ENCODE data around the gene HACE1. TPM values are rescaled to one million over a fixed set of nuclear protein-coding genes. Genes with fewer than 3 reads are reported as not detected.
"Not testable (repeated sequence)": the region's sequence is repeated elsewhere in the genome, so short reads cannot be mapped to it uniquely, and the experiment has no call there.

HACE1 gene
- total RNA-seq, 1 experiment from 2014 or later: 13.5 TPM

DNA sequence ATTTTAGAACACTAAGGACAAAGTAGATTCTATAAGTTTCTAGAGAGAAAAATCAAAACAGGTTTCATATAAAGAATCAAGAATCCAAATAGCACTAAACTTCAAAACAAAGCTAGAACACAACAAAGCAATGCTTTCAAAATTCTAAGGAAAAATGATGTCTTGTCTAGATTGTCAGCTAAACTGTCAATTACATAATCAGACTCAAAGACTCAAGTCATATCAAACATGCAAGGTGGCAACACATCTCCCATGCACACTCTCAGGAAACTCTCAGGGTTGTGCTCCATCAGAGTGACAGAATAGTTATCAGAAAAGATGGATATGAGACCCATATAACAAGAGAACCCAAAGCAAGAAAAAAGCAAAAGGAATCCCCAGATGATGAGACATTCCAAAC, 23.9 kb downstream of the HACE1 start:
- DNase-seq (ENCODE audit: low read depth): no peak

DNA sequence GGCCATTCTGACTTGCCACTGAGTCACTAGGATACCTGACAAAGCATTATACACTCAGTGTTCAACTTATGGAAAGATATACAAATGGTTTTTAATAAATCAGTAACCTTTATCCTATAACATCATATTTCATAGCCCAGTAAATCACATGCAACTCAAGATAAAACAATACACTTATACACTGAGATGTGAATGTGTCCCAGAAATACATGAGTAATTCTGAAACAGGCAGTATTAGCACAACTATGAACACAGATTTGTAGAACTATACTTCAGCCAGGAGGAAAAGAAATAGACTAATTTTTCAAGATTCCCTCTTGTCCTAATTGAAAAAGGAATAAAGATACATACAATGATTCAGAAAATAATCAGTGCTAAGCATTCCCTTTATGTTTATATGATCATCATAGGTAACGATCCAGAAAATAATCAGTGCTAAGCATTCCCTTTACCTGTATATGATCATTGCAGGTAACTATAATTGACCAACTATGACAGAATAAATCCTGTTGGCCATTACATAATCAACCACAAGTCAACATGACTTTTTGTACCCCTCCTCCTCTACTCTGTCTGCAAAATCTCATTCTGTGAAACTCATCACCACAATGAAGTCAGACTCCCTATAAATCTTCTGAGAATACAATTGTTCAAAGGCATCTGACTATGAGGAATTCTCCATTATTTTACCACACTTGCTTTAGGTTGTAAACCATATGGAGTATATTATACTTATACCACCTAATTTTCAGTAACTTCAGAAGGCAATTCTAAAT, 30.3 kb downstream of the HACE1 start:
- no peak for DNase-seq (ENCODE audit: low read depth)

DNA sequence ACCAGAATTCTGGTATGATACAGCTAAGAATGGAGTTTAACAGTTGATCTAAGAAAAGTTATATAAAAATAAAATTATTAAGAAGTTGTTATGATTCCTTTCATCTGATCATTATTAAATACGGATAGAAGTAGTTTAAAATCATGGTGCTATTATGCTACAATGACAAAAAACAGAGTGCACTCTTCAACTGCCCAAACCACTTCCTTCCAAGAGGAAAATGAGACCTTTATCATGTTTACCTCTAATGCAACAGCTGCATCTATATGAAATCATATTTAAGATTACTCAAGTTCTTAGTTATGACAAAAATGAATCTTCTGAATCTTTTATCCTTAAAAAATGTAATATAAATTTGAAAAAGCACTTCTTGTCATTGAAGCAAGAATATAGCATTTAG, 31.2 kb downstream of the HACE1 start:
- DNase-seq (ENCODE audit: low read depth): no peak

DNA sequence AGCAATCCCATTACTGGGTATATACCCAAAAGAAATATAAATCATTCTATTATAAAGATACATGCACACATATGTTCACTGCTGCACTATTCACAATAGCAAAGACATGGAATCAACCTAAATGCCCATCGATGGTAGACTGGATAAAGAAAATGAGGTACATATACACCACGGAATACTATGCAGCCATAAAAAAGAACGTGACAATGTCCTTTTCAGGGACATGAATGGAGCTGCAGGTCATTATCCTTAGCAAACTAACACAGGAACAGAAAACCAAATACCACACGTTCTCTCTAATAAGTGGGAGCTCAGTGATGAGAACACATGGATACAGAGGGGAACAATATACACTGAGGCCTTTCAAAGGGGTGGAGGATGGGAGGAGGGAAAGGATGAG, 38.9 kb downstream of the HACE1 start:
- not testable (repeated sequence) for DNase-seq (ENCODE audit: low read depth)

DNA sequence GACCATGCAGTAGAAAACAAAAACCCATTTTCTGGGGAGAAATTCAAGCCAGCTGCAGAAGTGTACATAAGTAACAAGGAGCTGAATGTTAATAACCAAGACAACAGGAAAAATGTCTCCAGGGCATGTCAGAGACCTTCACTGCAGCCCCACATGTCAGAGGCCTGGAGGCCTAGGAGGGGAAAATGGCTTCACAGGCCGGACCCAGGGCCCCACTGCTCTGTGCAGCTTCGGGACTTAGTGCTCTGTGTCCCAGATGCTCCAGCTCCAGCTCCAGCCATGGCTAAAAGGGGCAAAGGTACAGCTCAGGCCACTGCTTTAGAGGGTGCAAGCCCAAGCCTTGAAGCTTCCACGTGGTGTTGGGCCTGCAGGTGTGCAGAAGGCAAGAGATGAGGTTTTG, 43.6 kb downstream of the HACE1 start:
- no peak for DNase-seq (ENCODE audit: low read depth)

DNA sequence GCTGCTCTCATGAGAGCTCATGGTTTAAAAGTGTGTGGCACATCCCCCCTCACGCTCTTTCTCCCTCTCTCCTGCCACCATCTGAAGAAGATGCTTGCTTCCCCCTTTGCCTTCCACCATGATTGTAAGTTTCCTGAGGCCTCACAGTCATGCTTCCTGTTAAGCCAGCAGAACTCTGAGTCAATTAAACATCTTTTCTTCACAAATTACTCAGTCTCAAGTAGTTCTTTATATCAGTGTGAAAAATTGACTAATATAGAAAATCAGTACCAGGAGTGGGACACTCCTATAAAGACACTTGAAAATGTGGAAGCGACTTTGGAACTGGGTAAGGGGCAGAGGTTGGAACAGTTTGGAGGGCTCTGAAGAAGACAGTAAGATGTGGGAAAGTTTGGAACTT, 45.0 kb downstream of the HACE1 start:
- no peak for DNase-seq (ENCODE audit: low read depth)

DNA sequence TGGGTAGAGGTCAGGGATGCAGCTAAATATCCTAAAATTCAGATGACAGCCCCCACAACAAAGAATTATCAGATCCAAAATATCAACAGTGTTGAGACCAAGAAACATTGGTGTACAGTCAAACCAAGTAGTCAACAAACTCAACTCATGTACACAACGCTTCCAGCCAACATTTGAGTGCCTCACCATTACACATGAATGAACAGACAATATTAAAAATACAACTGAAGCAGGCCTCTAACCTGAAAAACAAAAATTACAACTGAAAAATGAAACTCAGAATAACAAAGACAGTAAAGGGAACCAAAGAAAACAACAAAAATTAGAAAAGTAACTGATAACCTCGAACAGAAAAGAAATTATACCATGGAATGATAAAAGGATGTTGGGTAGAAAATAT, 46.2 kb downstream of the HACE1 start:
- no peak for DNase-seq (ENCODE audit: low read depth)

DNA sequence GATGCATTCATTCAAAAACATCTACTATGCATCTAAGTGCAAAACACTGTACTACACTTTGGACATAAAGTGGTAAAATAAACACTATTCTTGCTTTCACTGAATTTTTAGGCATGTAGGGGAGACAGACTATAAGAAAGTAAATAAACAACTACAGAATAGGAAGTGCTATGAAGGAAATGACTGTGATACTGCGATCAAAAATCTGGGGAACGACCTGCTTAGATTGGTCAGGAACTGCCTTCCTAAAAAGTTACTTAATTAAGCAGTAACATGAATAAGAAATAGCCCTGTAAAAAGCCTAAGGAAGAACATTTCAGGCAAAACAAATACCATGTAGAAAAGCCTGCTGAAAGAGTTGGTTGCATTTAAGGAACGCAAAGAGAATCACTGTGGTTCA, 50.6 kb downstream of the HACE1 start:
- DNase-seq (ENCODE audit: low read depth): no peak

DNA sequence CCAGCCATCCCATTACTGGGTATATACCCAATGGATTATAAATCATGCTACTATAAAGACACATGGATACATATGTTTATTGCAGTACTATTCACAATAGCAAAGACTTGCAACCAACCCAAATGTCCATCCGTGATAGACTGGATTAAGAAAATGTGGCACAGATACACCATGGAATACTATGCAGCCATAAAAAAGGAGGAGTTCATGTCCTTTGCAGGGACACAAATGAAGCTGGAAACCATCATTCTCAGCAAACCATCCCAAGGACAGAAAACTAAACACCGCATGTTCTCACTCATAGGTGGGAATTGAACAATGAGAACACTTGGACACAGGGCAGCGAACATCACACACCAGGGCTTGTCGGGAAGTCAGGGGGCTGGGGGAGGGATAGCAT, 54.4 kb downstream of the HACE1 start:
- not testable (repeated sequence) for DNase-seq (ENCODE audit: low read depth)

DNA sequence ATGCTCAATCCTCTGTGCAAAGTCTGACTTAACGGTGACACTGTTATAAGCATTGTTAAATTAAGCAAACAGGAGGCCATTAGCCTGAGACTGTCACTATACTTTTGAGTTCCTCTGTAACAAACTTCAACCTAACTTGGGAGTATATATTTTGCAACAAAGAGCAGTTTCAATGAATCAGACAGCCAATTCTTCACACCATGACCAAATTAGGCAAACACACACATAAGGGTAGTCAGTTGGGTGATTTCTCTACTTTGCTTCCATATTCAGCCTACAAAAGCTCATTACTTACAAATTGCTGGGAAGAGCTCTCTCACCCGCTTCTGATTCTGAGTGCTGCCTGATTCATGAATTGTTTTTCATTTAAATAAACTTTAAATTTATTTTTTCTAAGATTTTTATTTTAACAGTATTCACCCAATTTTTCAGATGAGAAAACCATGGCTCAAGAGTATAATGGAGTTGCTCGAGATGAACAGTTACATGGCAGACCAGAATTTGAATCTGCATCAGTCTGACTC, 60.5 kb downstream of the HACE1 start:
- DNase-seq (ENCODE audit: low read depth): no peak

DNA sequence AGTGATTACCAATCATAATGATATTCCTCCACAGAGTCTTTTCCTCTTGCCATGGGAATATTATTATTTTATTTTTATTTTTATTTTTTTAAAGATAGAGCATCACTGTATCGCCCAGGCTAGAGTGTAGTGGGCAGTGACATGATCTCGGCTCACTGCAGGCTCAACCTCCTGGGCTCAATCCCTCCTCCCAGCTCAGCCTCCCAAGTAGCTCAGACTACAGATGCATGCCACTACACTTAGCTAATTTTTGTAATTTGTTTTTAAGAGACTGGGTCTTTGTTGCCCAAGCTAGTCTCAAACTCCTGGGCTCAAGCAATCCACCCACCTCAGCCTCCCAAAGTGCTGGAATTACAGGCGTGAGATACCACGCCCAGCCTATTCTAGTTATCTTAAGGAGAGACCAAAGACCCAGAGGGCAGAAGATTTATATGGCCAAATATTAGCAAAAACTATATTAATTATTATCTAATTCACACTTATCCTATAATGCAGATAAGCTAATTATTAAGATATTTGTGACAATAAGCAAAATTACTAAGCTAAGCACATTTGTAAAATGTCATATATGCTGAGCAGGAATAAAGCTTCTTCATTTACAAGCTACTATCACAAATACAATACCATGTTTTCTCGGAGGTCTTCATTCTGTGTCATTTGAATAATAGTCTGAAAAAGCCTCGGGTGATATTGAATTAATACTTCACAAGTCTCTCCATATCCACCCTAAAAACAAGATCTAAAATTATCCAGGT, 63.5 kb downstream of the HACE1 start:
- DNase-seq (ENCODE audit: low read depth): no peak

DNA sequence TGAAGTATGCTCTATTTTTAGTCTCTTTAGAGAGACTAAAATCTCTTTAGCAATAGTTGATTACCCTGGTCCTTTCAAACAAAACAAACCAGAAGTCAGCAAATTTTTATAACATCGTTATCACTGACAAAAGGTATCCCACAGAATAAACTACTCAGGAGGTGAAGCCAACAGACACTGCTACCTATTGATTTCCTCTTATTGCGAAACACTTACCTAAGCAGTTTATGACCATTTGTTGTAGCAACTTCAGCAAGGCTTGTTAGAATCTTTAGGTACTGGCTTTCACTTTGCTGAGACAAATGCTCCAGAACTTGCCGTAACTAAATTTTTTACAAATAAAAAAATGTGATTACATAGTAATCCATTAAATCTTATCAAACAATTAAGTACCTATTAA, 64.4 kb downstream of the HACE1 start:
- DNase-seq (ENCODE audit: low read depth): no peak

DNA sequence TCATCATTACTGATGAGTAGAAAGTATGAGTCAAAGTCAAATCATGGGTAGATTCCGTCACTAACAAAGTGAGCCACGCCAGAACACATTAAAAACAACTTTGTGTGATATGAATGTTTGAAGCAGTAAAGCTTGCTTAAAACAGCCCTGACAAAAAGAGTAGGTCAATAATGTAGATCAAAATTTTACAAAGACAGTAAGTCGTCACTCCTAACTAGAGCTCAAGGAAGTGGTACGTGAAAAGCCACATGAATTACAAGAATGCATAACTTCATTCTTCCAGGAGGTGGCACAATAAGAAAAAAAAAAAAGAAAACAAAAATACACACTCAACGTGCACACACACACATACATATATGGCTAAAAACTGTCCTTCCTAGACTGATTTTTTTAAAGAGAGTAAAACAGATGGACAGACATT, 69.9 kb downstream of the HACE1 start:
- peak; percentile 73 for DNase-seq (ENCODE audit: low read depth)

DNA sequence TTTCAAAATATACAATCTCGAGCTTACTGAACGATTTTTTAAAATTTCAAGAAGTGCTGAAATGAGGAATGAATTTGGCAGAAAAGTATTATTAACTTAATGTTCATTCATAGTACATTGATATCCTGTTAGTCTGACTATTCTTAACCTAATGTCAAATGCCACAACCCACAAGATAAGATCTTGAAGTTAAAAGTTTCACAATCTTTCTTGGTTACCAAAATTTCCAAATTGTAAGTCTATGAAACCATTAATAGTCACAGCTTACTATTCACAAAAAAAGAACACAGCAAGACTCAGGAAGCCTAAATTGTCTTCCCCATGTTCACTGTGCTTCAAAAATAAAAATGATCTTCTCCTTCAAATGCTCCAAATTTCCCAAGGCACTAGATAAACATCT, 71.3 kb downstream of the HACE1 start:
- peak; percentile 18 for DNase-seq (ENCODE audit: low read depth)

DNA sequence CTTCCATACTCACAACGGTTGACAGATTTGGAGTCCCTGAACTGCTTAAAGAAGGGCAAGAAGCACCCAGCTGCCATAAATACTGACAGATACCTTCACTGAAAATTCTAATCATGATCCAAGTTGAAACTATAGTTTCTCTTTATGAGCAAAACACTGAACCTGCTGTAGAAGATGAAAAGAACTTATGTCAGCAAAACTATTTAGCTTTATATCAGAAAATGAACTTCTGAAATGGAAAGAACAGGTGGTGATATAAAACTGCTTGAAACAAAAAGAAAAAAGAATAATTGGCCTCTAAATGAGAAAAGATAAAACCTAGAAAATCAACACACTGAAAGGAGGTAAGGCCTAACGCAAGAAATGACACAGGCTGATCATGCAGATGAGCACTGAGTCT, 72.4 kb downstream of the HACE1 start:
- DNase-seq (ENCODE audit: low read depth): no peak

DNA sequence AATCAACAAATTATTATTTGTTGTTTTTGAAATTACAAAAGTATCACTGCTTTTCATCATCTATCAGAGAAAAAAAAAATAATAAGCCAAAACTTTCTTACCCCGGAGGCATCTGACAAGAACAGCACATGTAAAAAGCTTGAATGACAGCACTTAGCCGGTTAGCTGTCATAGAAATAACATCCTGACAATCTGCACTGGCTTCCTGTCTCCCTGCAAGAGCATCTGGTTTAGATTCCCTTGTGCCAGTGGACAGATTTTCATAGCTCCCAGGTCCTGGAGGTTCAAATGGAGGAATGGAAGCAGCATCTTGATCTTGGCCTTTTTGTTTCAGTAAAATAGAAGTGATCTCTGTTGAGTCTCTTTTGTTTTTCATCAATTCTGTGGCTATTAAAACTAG, 74.8 kb downstream of the HACE1 start:
- DNase-seq (ENCODE audit: low read depth): peak; percentile 9

DNA sequence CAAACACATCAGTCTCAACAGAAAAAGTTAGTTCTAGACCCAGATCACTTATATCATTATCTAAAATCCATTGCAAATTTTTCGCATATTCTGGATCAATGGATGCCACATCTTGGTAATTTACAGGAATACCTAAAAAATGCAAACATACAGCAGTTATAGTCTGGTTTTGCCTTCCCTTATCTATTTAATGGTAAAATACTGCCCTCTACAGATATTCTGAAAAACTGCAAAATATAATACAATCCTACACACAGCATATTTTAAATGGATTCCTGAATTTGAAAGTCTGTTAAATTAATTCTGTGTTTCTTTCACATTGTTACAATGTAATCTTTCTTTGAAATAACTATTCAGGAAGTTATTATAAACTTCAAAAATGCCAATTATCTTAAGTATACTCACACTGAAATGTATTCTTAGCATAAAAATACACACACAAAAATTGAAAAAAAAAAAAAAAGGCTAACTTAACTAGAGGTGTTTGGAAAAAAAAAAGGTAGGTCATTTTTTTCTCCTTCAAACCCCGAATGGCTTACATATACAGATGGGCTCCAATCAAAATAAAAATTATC, 88.4 kb downstream of the HACE1 start:
- peak; percentile 31 for DNase-seq (ENCODE audit: low read depth)

DNA sequence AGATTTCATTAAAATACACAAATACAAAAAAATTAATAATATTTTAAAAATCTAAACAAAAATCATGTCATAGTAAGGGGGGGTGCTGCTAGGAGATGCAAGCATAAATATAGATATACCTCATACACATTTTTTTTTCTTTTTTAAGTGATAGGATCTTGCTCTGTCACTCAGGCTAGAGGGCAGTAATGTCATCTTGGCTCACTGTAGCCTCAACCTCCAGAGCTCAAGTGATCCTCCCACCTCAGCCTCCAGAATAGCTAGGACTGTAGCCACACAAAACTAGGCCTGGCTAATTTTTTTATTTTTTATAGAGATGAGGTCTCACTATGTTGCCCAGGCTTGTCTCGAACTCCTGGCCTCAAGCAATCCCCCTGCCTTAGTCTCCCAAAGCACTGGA, 90.8 kb downstream of the HACE1 start:
- no peak for DNase-seq (ENCODE audit: low read depth)

DNA sequence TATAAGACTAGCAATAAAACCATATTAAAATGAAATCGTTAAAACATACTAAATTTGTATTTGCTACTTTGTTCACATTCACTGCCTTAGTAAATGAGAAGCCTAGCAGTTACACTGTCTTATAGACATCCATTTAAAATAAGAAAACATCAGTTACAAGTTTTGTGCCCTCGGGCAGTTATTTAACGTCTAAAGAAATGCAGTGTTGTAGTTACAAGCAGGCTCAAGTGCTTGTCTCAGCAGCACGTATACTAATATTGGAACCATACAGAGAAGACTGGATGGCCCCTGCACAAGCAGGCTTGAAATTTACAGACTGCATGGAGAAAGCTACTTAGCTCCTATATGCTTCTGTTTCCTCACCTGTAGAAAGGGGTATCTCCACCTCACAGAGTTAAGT, 93.1 kb downstream of the HACE1 start:
- no peak for DNase-seq (ENCODE audit: low read depth)

DNA sequence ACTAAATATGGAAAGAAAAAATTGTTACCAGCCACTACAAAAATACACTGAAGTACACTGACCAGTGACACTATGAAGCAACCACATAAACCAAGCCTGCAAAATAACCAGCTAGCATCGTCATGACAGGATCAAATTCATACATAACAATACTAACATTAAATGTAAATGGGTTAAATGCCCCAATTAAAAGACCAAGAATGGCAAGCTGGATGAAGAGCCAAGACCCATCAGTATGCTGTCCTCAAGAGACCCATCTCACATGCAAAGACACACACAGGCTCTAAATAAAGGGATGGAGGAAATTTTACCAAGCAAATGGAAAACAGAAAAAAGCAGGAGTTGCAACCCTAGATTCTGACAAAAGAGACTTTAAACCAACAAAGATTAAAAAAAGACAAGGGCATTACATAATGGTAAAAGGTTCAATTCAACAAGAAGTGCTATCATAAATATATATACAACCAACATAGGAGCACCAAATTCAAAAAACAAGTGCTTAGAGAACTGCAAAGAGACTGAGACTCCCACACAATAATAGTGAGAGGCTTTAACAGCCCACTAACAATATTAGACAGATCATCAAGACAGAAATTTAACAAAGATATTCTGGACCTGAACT, 104.8 kb downstream of the HACE1 start:
- no peak for DNase-seq (ENCODE audit: low read depth)

DNA sequence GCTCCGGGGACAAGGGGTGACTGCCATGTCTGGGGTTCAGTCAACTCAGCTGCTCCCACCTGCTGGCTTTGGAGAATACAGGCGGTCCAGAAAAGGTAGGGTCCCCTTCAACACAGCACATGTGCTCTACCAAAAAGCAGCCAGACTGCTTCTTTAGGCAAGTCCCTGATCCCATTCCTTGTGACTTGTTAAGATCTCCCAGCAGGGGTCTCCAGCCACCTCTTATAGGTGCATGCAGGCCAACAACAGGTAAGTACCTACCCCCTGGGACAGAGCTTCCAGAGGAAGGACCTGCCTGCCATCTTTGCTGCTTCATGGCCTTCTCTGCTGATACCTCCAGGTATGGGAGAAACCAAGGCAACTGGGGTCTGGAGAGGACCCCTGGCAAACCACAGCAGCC, 106.5 kb downstream of the HACE1 start:
- no peak for DNase-seq (ENCODE audit: low read depth)

DNA sequence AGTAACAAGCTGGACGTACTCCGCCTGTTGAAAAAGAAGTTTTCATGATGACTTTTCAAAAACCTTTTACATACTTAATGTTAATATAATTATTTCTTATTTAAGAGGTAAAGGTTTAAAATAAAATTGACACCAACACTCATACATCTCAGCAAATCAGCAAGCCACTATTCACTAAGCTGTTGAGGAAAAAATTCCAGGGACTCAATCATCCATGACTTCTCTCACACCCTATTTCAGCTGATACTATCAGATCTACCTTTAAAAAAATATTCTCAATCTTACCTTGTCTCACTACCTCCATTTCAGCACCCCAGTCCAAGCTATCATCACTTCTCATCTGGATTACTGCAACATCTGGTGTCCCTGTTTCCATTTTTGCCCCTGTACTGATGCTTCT, 109.3 kb downstream of the HACE1 start:
- DNase-seq (ENCODE audit: low read depth): no peak
